ENCODE results near the gene AGO1.
A peak's percentile ranks its signal among the peaks of the same experiment; 100 is the strongest.
"Not testable (repeated sequence)": the region's sequence is repeated elsewhere in the genome, so short reads cannot be mapped to it uniquely, and the experiment has no call there.

Gene AGO1

GRCh38 chr1:35923791-35924221 lies 40.8 kb downstream of the AGO1 start:
- DNase-seq (ENCODE audit: low spot score): no peak

GRCh38 chr1:35924838-35925237 lies 41.8 kb downstream of the AGO1 start:
- no peak for DNase-seq (ENCODE audit: low spot score)

- no peak for DNase-seq (ENCODE audit: low spot score)
These were observed 42.7 kb downstream of the AGO1 start for GRCh38 chr1:35925741-35926140.

GRCh38 chr1:35927472-35927871 lies 44.5 kb downstream of the AGO1 start:
- DNase-seq (ENCODE audit: low spot score): no peak

GRCh38 chr1:35929730-35930592 lies 47.0 kb downstream of the AGO1 start:
- DNase-seq (ENCODE audit: low spot score): no peak

- DNase-seq (ENCODE audit: low spot score): peak; percentile 74
These were observed 47.8 kb downstream of the AGO1 start, which contains the start of gene AGO3 for GRCh38 chr1:35930593-35931445. Gene AGO3 (plus strand): TSS chr1:35931105. CDS start chr1:35931427, 322 bp downstream.

GRCh38 chr1:35931446-35932157 lies 48.6 kb downstream of the AGO1 start:
- no peak for DNase-seq (ENCODE audit: low spot score)

- DNase-seq (ENCODE audit: low spot score): no peak
These were observed 49.2 kb downstream of the AGO1 start for GRCh38 chr1:35932158-35932636.

- DNase-seq (ENCODE audit: low spot score): no peak
These were observed 49.9 kb downstream of the AGO1 start for GRCh38 chr1:35932941-35933340.

- peak; percentile 63 for DNase-seq (ENCODE audit: low spot score)
These were observed 52.7 kb downstream of the AGO1 start for GRCh38 chr1:35935442-35936388.

GRCh38 chr1:35936838-35937237 lies 53.8 kb downstream of the AGO1 start:
- DNase-seq (ENCODE audit: low spot score): no peak

GRCh38 chr1:35939484-35939883 lies 56.5 kb downstream of the AGO1 start:
- DNase-seq (ENCODE audit: low spot score): no peak

GRCh38 chr1:35945327-35945726 lies 62.3 kb downstream of the AGO1 start:
- DNase-seq (ENCODE audit: low spot score): no peak

- DNase-seq (ENCODE audit: low spot score): no peak
These were observed 64.5 kb downstream of the AGO1 start for GRCh38 chr1:35947547-35947946.

GRCh38 chr1:35958558-35958957 lies 75.5 kb downstream of the AGO1 start:
- no peak for DNase-seq (ENCODE audit: low spot score)

- no peak for DNase-seq (ENCODE audit: low spot score)
These were observed 76.3 kb downstream of the AGO1 start for GRCh38 chr1:35959304-35959703.

- no peak for DNase-seq (ENCODE audit: low spot score)
These were observed 79.9 kb downstream of the AGO1 start for GRCh38 chr1:35962952-35963351.

- not testable (repeated sequence) for DNase-seq (ENCODE audit: low spot score)
These were observed 81.3 kb downstream of the AGO1 start for GRCh38 chr1:35964277-35964676.

- no peak for DNase-seq (ENCODE audit: low spot score)
These were observed 85.4 kb downstream of the AGO1 start for GRCh38 chr1:35968396-35968795.

- DNase-seq (ENCODE audit: low spot score): no peak
These were observed 88.6 kb downstream of the AGO1 start for GRCh38 chr1:35971601-35972000.

GRCh38 chr1:35972631-35973030 lies 89.6 kb downstream of the AGO1 start:
- not testable (repeated sequence) for DNase-seq (ENCODE audit: low spot score)
